Vagina (tissue), 2 donors: Measurements from ENCODE around the gene CXCL12. TPM values are rescaled to one million over a fixed set of nuclear protein-coding genes. Genes with fewer than 3 reads are reported as not detected.

Source experiments
- DNase-seq, 2 donors: peaks; one replicate each; pipeline ENCODE4 v3.0.0-alpha.2; 2017; ENCODE audit errors: extremely low spot score in 2 of 2
- H3K27ac ChIP-seq: fragments of 200-600 bp; sonication (generic); one replicate; pipeline ENCODE4 v1.5.1; 2019
- H3K27me3 ChIP-seq: fragments of 200-600 bp; sonication (generic); one replicate; pipeline ENCODE4 v1.5.1; 2019
- H3K36me3 ChIP-seq, 2 donors: fragments of 200-600 bp; sonication (generic); one replicate each; pipeline ENCODE4 v1.5.1; 2017 to 2019
- H3K4me1 ChIP-seq: fragments of 200-600 bp; sonication (generic); one replicate; pipeline ENCODE4 v1.5.1; 2019
- H3K4me3 ChIP-seq, 2 donors: fragments of 200-600 bp; sonication (generic); 1 replicate in 1 of 2; 2 replicates in 1 of 2; pipeline ENCODE4 v1.5.1; 2016 to 2019
- H3K9me3 ChIP-seq: fragments of 200-600 bp; sonication (generic); one replicate; pipeline ENCODE4 v1.5.1; 2019
- CTCF ChIP-seq, 3 experiments: fragments of 450-650 bp in 2 of 3; fragments of 200-600 bp in 1 of 3; sonication (generic) in 1 of 3; IDR thresholded peaks; one replicate each; pipeline ENCODE4 v1.5.1; 2017 to 2019; ENCODE audit warnings: antibody characterized with exemption in 3 of 3, mild to moderate bottlenecking in 2 of 3, moderate library complexity in 2 of 3
- POLR2A ChIP-seq, 2 donors: fragments of 450-650 bp; IDR thresholded peaks; one replicate each; pipeline ENCODE4 v1.6.1; 2017; ENCODE audit warnings: antibody characterized with exemption in 2 of 2, mild to moderate bottlenecking in 2 of 2, moderate library complexity in 2 of 2
- POLR2AphosphoS5 ChIP-seq, 2 donors: sonication (generic); formaldehyde crosslinking; IDR thresholded peaks; one replicate each; pipeline ENCODE4 v1.9.0; 2017; ENCODE audit warnings: antibody characterized with exemption in 2 of 2, mild to moderate bottlenecking in 2 of 2, low read depth in 1 of 2; ENCODE audit not compliant: insufficient read depth in 1 of 2
- intact Hi-C: fragments of 100-400 bp; cut with DNase I; formaldehyde crosslinking; loops from one replicate; pipeline ENCODE4 v1.15.1; 2023
- total RNA-seq: library from RNA; depleted of rRNA; stranded (reverse); fragments of >200 nt; gene quantifications from one replicate; pipeline ENCODE4 v1.2.3, GENCODE V29; 2016

CXCL12 gene
- total RNA-seq, 1 donor from 2014 or later, result 112 TPM

- intact Hi-C loops, result loop anchor here (5.0 to 10.0 kb wide), 2 partner anchors 72 to 481 kb away; no protein-coding TSS in a partner anchor
- peak; percentile 40 to 85 for DNase-seq
These were observed 922 bp downstream of the CXCL12 start for GRCh38 chr10:44383749-44384600.

GRCh38 chr10:44382981-44383748, 1.7 kb downstream of the CXCL12 start:
- H3K4me3 ChIP-seq, result peak overlapping the region; percentile 86
- peaks cover 0 to 15% of the 10 kb centered on the region in 2 donors for H3K36me3 ChIP-seq
- intact Hi-C loops, result loop anchor here (5.0 to 10.0 kb wide), 2 partner anchors 71 to 482 kb away; no protein-coding TSS in a partner anchor
- no peaks in the 10 kb centered on the region for H3K9me3 ChIP-seq
- DNase-seq, result peak; percentile 80 to 95
- H3K4me1 ChIP-seq, result peaks cover 35% of the 10 kb centered on the region
- no peaks in the 10 kb centered on the region for H3K27me3 ChIP-seq
- no peak for TF ChIP-seq POLR2AphosphoS5 (IDR thresholded peaks at IDR 0.05; ENCODE audit: insufficient read depth in 1 of 2, low read depth in 1 of 2)
- peak overlapping the region; percentile 79 for H3K27ac ChIP-seq

More at GRCh38 chr10:44383749-44384600, 922 bp downstream of the CXCL12 start:
- H3K27ac ChIP-seq, result peak overlapping the region; percentile 79
- H3K4me3 ChIP-seq, result peak overlapping the region; percentile 86
- TF ChIP-seq CTCF (IDR thresholded peaks at IDR 0.05), result no peak
- TF ChIP-seq POLR2AphosphoS5 (IDR thresholded peaks at IDR 0.05; ENCODE audit: insufficient read depth in 1 of 2, low read depth in 1 of 2), result no peak
- TF ChIP-seq POLR2A (IDR thresholded peaks at IDR 0.05), result no peak
- H3K4me1 ChIP-seq, result peaks cover 30% of the 10 kb centered on the region
- H3K27me3 ChIP-seq, result no peaks in the 10 kb centered on the region
- H3K36me3 ChIP-seq, result peaks cover 0 to 7% of the 10 kb centered on the region in 2 donors
- H3K9me3 ChIP-seq, result no peaks in the 10 kb centered on the region

GRCh38 chr10:44382131-44382858, 2.6 kb downstream of the CXCL12 start:
- peak overlapping the region; percentile 86 for H3K4me3 ChIP-seq
- intact Hi-C loops, result loop anchor here (5.0 to 10.0 kb wide), 2 partner anchors 70 to 483 kb away; no protein-coding TSS in a partner anchor
- no peaks in the 10 kb centered on the region for H3K9me3 ChIP-seq
- H3K27ac ChIP-seq, result peak overlapping the region; percentile 79
- TF ChIP-seq POLR2AphosphoS5 (IDR thresholded peaks at IDR 0.05; ENCODE audit: insufficient read depth in 1 of 2, low read depth in 1 of 2), result no peak
- TF ChIP-seq CTCF (IDR thresholded peaks at IDR 0.05), result no peak
- no peak for TF ChIP-seq POLR2A (IDR thresholded peaks at IDR 0.05)
- H3K36me3 ChIP-seq, result peaks cover 0 to 20% of the 10 kb centered on the region in 2 donors
- no peaks in the 10 kb centered on the region for H3K27me3 ChIP-seq
- peak; percentile 55 to 69 for DNase-seq
- peaks cover 35% of the 10 kb centered on the region for H3K4me1 ChIP-seq

GRCh38 chr10:44380829-44381600, 3.9 kb downstream of the CXCL12 start:
- H3K27me3 ChIP-seq, result no peaks in the 10 kb centered on the region
- H3K27ac ChIP-seq, result no peak overlapping the region
- no peak overlapping the region for H3K4me3 ChIP-seq
- no peak for TF ChIP-seq POLR2A (IDR thresholded peaks at IDR 0.05)
- no peak for TF ChIP-seq POLR2AphosphoS5 (IDR thresholded peaks at IDR 0.05; ENCODE audit: insufficient read depth in 1 of 2, low read depth in 1 of 2)
- no peak for TF ChIP-seq CTCF (IDR thresholded peaks at IDR 0.05)
- intact Hi-C loops, result loop anchor here (5.0 to 10.0 kb wide), 2 partner anchors 69 to 484 kb away; no protein-coding TSS in a partner anchor
- DNase-seq, result peak in 1 of 2 donors; percentile 70
- peaks cover 0 to 25% of the 10 kb centered on the region in 2 donors for H3K36me3 ChIP-seq
- no peaks in the 10 kb centered on the region for H3K9me3 ChIP-seq
- peaks cover 27% of the 10 kb centered on the region for H3K4me1 ChIP-seq
